Pancreas (tissue), 10 donors: ENCODE measurements around the gene MACROD1. TPM values are rescaled to one million over a fixed set of nuclear protein-coding genes. Genes with fewer than 3 reads are reported as not detected.
A peak's percentile ranks its signal among the peaks of the same experiment; 100 is the strongest.

Experiments used
- ATAC-seq, 4 donors: fragments of 200-7000 bp; cut with Tn5 transposase; one replicate each; pipeline versions ENCODE4 v1.8.0 to v1.9.1; 2020; ENCODE audit warnings: mild to moderate bottlenecking in 4 of 4, moderate library complexity in 4 of 4
- DNase-seq, 6 donors: peaks; one replicate each; pipeline ENCODE4 v3.0.0-alpha.2; 2020
- FAIRE-seq: peaks from 2 replicates; lab custom pipeline; 2012; peaks lifted over from hg19 to GRCh38; lab: Jason Lieb, UNC
- H3K27ac ChIP-seq, 4 donors: fragments of 200-600 bp; sonication (generic); 1 replicate in 3 of 4; 2 replicates in 1 of 4; pipeline versions ENCODE4 v1.5.0 to v1.8.0; 2020
- H3K27me3 ChIP-seq, 4 donors: fragments of 200-600 bp; one replicate each; pipeline ENCODE4 v1.8.0; 2021
- H3K36me3 ChIP-seq, 3 donors: fragments of 200-600 bp; sonication (generic) in 1 of 3; one replicate each; pipeline versions ENCODE4 v1.5.0 to v1.8.0; 2020 to 2021
- H3K4me1 ChIP-seq, 3 donors: fragments of 200-600 bp; one replicate each; pipeline ENCODE4 v1.8.0; 2021
- H3K4me3 ChIP-seq, 4 donors: fragments of 200-600 bp; sonication (generic) in 2 of 4; one replicate each; pipeline versions ENCODE4 v1.5.0 to v1.8.0; 2020 to 2021
- H3K9me3 ChIP-seq, 4 donors: fragments of 200-600 bp; one replicate each; pipeline ENCODE4 v1.8.0; 2021
- CTCF ChIP-seq, 4 donors: fragments of 200-600 bp; sonication (generic) in 3 of 4; IDR thresholded peaks; one replicate each; pipeline versions ENCODE4 v1.5.0 to v1.8.0; 2021; ENCODE audit warnings: antibody characterized with exemption in 4 of 4
- WGBS, 2 donors: extraction: QIAGEN DNeasy Blood & Tissue Kit; methylation state at CpG; one replicate each; pipeline ENCODE4 v1.1.7; 2013; 5-methylcytosine and 5-hydroxymethylcytosine counted together
- intact Hi-C, 3 donors: fragments of 100-400 bp; cut with DNase I; formaldehyde crosslinking; loops; one replicate each; pipeline versions ENCODE4 v1.11.1 to v1.14.2; 2022
- polyA plus RNA-seq, 2 donors: library from polyadenylated mRNA; stranded (reverse); fragments of 200-250 nt; gene quantifications; one replicate each; pipeline ENCODE4 v1.2.3, GENCODE V29; 2013
- total RNA-seq, 6 donors: library from RNA; stranded (reverse); fragmentation: NEBNext Ultra II Directional in 4 of 6; extraction: Animal tissue kit (Norgen Biotek cat#: 25700) in 4 of 6; gene quantifications; one replicate each; pipeline versions ENCODE4 v1.2.1 to v1.2.4, GENCODE V29; 2021 to 2023
- donor health status: healthy with polysubstance abuse.
- donor health status: DM: no; HTN: no; CAD: no; lungs with moderate emphysema.
- donor health status: DM: no; HTN: no; CAD: no.
- donor health status: control.
- donor health status: control.
- donor health status: Bipolar disorder and iron deficiency.
- donor health status: DM: yes; HTN: yes; CAD: no.
- donor health status: DM: no; HTN: no; CAD: no.
- donor health status: DM: no; HTN: no; CAD: no.
- donor health status: DM: yes; HTN: yes; CAD: no.

Gene MACROD1
- total and polyA plus RNA-seq, 8 donors = 26.0 to 126 (median 34.8) TPM

DNA sequence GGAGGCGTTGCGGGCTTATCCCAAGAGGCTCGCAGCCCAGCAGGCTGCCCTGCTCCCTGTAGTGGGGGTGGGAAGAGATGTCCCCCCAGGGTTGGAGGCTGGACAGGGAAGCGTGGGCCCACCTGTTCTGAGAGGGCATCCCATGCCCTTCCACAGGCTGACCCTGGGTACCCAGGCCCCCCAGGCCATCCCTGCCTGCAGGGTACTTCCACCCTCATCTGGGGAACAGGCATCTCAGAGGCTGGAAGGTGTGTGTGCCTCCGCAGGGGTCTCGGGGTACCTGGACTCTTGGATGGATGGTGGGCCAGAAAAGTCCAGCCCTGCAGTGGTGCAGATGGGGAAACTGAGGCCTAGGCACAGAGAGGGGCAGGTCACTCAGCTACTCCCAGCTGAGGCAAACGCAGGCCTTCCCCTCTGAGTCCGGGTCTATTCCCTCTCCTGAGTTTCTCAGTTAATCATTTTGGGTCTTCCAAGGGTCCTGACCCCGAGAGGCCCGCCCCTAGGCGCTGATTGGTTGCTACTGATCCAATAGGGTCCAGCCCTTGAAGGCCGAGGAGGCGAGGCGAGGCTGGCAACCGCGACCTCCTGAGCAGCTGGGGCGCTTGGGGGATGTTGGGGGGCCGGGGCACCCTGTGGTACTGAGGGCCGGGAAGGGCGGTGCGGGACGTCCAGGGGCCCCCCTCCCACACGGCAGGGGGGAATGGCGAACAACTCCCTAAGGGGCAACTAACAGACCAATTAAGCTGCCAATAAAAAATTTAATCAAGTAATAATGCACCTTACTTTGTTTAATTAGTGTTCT, 106.4 kb downstream of the MACROD1 start:
- no peak overlapping the region for H3K27ac ChIP-seq
- no peak overlapping the region for H3K4me3 ChIP-seq
- intact Hi-C loops = loop anchor here in 1 of 3 donors (10.0 kb wide), 1 partner anchor 55 kb away; no protein-coding TSS in a partner anchor
- no peaks in the 10 kb centered on the region for H3K27me3 ChIP-seq
- 88 to 93% methylated on average over 23 to 24 of the region's 24 CpGs for WGBS, 2 donors
- TF ChIP-seq CTCF (IDR thresholded peaks at IDR 0.05) = no peak
- no peaks in the 10 kb centered on the region for H3K36me3 ChIP-seq
- ATAC-seq (no peak), FAIRE-seq (no peak), DNase-seq (peak in 1 of 6 donors; percentile 64)
- H3K9me3 ChIP-seq = no peaks in the 10 kb centered on the region
- H3K4me1 ChIP-seq = no peaks in the 10 kb centered on the region

GRCh38 chr11:64058494-64058893, 107.4 kb downstream of the MACROD1 start:
- H3K36me3 ChIP-seq = no peaks in the 10 kb centered on the region
- no peaks in the 10 kb centered on the region for H3K27me3 ChIP-seq
- no peak for FAIRE-seq
- no peak overlapping the region for H3K4me3 ChIP-seq
- ATAC-seq = no peak
- intact Hi-C loops = no loop called here
- WGBS, 2 donors = 92 to 95% methylated on average over 17 of the region's 17 CpGs
- H3K4me1 ChIP-seq = no peaks in the 10 kb centered on the region
- H3K27ac ChIP-seq = no peak overlapping the region
- TF ChIP-seq CTCF (IDR thresholded peaks at IDR 0.05) = no peak
- DNase-seq = peak in 1 of 6 donors; percentile 65
- no peaks in the 10 kb centered on the region for H3K9me3 ChIP-seq

- H3K36me3 ChIP-seq = no peaks in the 10 kb centered on the region
- DNase-seq (no peak), ATAC-seq (no peak), FAIRE-seq (no peak)
- H3K9me3 ChIP-seq = no peaks in the 10 kb centered on the region
- H3K4me1 ChIP-seq = no peaks in the 10 kb centered on the region
- H3K4me3 ChIP-seq = no peak overlapping the region
- intact Hi-C loops = no loop called here
- H3K27ac ChIP-seq = no peak overlapping the region
- no peak for TF ChIP-seq CTCF (IDR thresholded peaks at IDR 0.05)
- no peaks in the 10 kb centered on the region for H3K27me3 ChIP-seq
- 93 to 95% methylated on average over 10 of the region's 10 CpGs for WGBS, 2 donors
Measured at GRCh38 chr11:64057890-64058289, 108.0 kb downstream of the MACROD1 start.

DNA sequence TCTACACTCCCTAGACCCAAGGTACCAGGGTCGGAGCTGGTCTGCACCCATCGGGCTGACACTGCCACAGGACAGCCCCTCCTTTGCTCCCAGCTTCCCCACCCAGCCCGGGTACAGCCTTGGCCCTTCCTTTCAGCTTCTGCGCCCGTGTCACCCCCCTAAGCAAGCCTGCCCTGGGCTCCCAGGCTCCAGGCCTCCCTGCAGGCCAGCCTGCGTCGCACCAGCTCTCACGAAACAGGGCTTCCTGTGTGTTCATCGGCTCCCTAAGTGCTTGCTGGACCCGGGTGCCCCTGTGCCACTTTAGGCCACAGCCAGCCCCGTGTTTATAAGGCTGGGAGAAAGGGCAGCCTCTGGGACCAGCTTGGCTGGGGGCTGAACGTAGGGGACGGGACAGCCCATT, 109.1 kb downstream of the MACROD1 start:
- ATAC-seq = no peak
- intact Hi-C loops = no loop called here
- no peaks in the 10 kb centered on the region for H3K9me3 ChIP-seq
- no peaks in the 10 kb centered on the region for H3K4me1 ChIP-seq
- peak in 1 of 6 donors; percentile 50 for DNase-seq
- no peak for TF ChIP-seq CTCF (IDR thresholded peaks at IDR 0.05)
- H3K4me3 ChIP-seq = no peak overlapping the region
- 86 to 91% methylated on average over 13 of the region's 13 CpGs for WGBS, 2 donors
- no peaks in the 10 kb centered on the region for H3K27me3 ChIP-seq
- no peaks in the 10 kb centered on the region for H3K36me3 ChIP-seq
- no peak for FAIRE-seq
- no peak overlapping the region for H3K27ac ChIP-seq

- Histone ChIP-seq H3K27me3 (no peaks in the 10 kb centered on the region), H3K4me3 (no peak overlapping the region), H3K9me3 (no peaks in the 10 kb centered on the region), H3K4me1 (no peaks in the 10 kb centered on the region), H3K36me3 (no peaks in the 10 kb centered on the region), H3K27ac (no peak overlapping the region)
- FAIRE-seq = no peak
- 88 to 93% methylated on average over 12 to 15 of the region's 15 CpGs for WGBS, 2 donors
- intact Hi-C loops = no loop called here
- peak in 1 of 6 donors; percentile 51 for DNase-seq
- no peak for TF ChIP-seq CTCF (IDR thresholded peaks at IDR 0.05)
- no peak for ATAC-seq
Measured at GRCh38 chr11:64056213-64056785, 109.6 kb downstream of the MACROD1 start.
